ENCODE measurements around the gene GATAD2A.

DNA sequence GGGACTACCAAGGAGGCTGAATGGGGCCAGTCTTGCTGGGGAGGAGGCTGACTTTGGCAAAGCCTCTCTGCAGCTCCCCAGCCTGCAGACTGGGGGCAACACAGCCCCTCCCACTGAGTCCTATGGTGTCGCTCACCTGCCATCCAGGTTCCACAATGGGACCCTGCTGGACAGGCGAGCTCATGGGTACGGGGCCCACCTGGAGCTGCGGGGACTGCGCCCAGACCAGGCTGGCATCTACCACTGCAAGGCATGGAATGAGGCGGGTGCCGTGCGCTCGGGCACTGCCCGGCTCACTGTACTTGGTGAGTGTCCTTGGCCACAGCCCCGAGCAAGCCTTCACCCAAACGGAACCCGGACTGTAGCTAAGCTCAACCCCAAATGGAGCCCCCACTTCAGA lies 137.6 kb downstream of the GATAD2A start:
- TF ChIP-seq, protein P1, sequence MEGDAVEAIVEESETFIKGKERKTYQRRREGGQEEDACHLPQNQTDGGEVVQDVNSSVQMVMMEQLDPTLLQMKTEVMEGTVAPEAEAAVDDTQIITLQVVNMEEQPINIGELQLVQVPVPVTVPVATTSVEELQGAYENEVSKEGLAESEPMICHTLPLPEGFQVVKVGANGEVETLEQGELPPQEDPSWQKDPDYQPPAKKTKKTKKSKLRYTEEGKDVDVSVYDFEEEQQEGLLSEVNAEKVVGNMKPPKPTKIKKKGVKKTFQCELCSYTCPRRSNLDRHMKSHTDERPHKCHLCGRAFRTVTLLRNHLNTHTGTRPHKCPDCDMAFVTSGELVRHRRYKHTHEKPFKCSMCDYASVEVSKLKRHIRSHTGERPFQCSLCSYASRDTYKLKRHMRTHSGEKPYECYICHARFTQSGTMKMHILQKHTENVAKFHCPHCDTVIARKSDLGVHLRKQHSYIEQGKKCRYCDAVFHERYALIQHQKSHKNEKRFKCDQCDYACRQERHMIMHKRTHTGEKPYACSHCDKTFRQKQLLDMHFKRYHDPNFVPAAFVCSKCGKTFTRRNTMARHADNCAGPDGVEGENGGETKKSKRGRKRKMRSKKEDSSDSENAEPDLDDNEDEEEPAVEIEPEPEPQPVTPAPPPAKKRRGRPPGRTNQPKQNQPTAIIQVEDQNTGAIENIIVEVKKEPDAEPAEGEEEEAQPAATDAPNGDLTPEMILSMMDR (IDR thresholded peaks at IDR 0.05; ENCODE audit: borderline replicate concordance, extremely low read depth, low read length, poor library complexity, severe bottlenecking): no peak
- no peak for TF ChIP-seq EZH2 (IDR thresholded peaks at IDR 0.05; ENCODE audit: borderline replicate concordance, low read depth, low read length, severe bottlenecking)

Data from DND-41 (cell line).